Neural cell (in vitro differentiated cells): ENCODE measurements around the gene PNPLA1.
A peak's percentile ranks its signal among the peaks of the same experiment; 100 is the strongest.

ENCODE experiments used
- CTCF ChIP-seq: fragments of 450-650 bp; IDR thresholded peaks from 2 replicates; pipeline ENCODE4 v1.5.1; 2014; ENCODE audit warnings: antibody characterized with exemption, mild to moderate bottlenecking, moderate library complexity; ENCODE audit not compliant: poor library complexity, severe bottlenecking
- EP300 ChIP-seq: fragments of 450-650 bp; conservative IDR thresholded peaks from 2 replicates; pipeline ENCODE4 v1.6.1; 2014; ENCODE audit warnings: antibody characterized with exemption, mild to moderate bottlenecking, moderate library complexity; ENCODE audit not compliant: poor library complexity, severe bottlenecking
- EZH2 ChIP-seq: fragments of 200-600, 300-800 bp; shearing (Covaris generic), sonication (generic); IDR thresholded peaks from 2 replicates; pipeline ENCODE4 v1.6.1; 2014; ENCODE audit warnings: antibody characterized with exemption, low read length, borderline replicate concordance, mild to moderate bottlenecking; ENCODE audit not compliant: insufficient read depth, poor library complexity, severe bottlenecking
- POLR2AphosphoS5 ChIP-seq: IDR thresholded peaks from 2 replicates; pipeline ENCODE4 v1.6.1; 2012
- SMC3 ChIP-seq: fragments of 450-650 bp; conservative IDR thresholded peaks from 2 replicates; pipeline ENCODE4 v1.6.1; 2014; ENCODE audit warnings: antibody characterized with exemption, mild to moderate bottlenecking, moderate library complexity; ENCODE audit not compliant: poor library complexity
- TAF1 ChIP-seq: IDR thresholded peaks from 2 replicates; pipeline ENCODE4 v1.6.1; 2012; ENCODE audit warnings: low read depth
- TF ChIP-seq, protein P1 (sequence below): IDR thresholded peaks from 2 replicates; pipeline ENCODE4 v1.6.1; 2012; ENCODE audit warnings: borderline replicate concordance

- TF ChIP-seq EP300: peak; percentile 11
- no peak for TF ChIP-seq CTCF
- no peak for TF ChIP-seq EZH2
- TF ChIP-seq POLR2AphosphoS5: no peak
- TF ChIP-seq SMC3: no peak
- TF ChIP-seq TAF1: no peak
- TF ChIP-seq, protein P1, sequence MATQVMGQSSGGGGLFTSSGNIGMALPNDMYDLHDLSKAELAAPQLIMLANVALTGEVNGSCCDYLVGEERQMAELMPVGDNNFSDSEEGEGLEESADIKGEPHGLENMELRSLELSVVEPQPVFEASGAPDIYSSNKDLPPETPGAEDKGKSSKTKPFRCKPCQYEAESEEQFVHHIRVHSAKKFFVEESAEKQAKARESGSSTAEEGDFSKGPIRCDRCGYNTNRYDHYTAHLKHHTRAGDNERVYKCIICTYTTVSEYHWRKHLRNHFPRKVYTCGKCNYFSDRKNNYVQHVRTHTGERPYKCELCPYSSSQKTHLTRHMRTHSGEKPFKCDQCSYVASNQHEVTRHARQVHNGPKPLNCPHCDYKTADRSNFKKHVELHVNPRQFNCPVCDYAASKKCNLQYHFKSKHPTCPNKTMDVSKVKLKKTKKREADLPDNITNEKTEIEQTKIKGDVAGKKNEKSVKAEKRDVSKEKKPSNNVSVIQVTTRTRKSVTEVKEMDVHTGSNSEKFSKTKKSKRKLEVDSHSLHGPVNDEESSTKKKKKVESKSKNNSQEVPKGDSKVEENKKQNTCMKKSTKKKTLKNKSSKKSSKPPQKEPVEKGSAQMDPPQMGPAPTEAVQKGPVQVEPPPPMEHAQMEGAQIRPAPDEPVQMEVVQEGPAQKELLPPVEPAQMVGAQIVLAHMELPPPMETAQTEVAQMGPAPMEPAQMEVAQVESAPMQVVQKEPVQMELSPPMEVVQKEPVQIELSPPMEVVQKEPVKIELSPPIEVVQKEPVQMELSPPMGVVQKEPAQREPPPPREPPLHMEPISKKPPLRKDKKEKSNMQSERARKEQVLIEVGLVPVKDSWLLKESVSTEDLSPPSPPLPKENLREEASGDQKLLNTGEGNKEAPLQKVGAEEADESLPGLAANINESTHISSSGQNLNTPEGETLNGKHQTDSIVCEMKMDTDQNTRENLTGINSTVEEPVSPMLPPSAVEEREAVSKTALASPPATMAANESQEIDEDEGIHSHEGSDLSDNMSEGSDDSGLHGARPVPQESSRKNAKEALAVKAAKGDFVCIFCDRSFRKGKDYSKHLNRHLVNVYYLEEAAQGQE: no peak
These were observed 57.5 kb downstream of the PNPLA1 start for GRCh38 chr6:36327226-36327918.
